Panc1 (cell line): Measurements from ENCODE around the gene GRIN1. TPM values are rescaled to one million over a fixed set of nuclear protein-coding genes. Genes with fewer than 3 reads are reported as not detected.

Source experiments
- ATAC-seq: fragments of 200-7000 bp; cut with Tn5 transposase; 2 replicates; pipeline ENCODE4 v1.9.1; 2020; ENCODE audit warnings: mild to moderate bottlenecking, moderate library complexity
- BruUV-seq: library from RNA; stranded (reverse); fragments of 400-500 nt; replicated peaks from 2 replicates; lab custom pipeline; 2021; lab: Mats Ljungman, UMichigan
- CTCF ChIA-PET: fragments of 300-600 bp; sonication (Branson Sonifier 250); formaldehyde crosslinking; loops from one replicate; lab custom pipeline; 2022; ENCODE audit warnings: antibody characterized with exemption; lab: Charles Lee
- POLR2A ChIA-PET: fragments of 300-600 bp; sonication (Branson Sonifier 250); formaldehyde crosslinking; loops from one replicate; lab custom pipeline; 2022; ENCODE audit warnings: antibody characterized with exemption; lab: Charles Lee
- DNase-seq: peaks from one replicate; pipeline ENCODE4 v3.0.0-alpha.2; 2010; ENCODE audit warnings: low read depth, low spot score
- H3K27ac ChIP-seq: 2 replicates; pipeline ENCODE4 v1.5.1; 2011; ENCODE audit warnings: mild to moderate bottlenecking, low read length, inconsistent platforms
- H3K27me3 ChIP-seq: fragments of 200-500 bp; sonication (Bioruptor generic); 2 replicates; pipeline ENCODE4 v1.6.0; 2014; ENCODE audit warnings: low read length, inconsistent platforms; ENCODE audit not compliant: control insufficient read depth, insufficient read depth
- H3K36me3 ChIP-seq: fragments of 200-500 bp; sonication (Bioruptor generic); 2 replicates; pipeline ENCODE4 v1.5.1; 2014; ENCODE audit warnings: inconsistent platforms, mild to moderate bottlenecking, low read length, moderate library complexity; ENCODE audit not compliant: control insufficient read depth, insufficient read depth
- H3K4me1 ChIP-seq: 2 replicates; pipeline ENCODE4 v1.5.1; 2011; ENCODE audit warnings: inconsistent platforms, mild to moderate bottlenecking, low read length, moderate library complexity; ENCODE audit not compliant: control insufficient read depth, insufficient read depth
- H3K4me3 ChIP-seq, 2 experiments: 2 replicates each; pipeline ENCODE4 v1.5.1; 2011 to 2012; ENCODE audit warnings: low read depth in 2 of 2, low read length in 2 of 2, mild to moderate bottlenecking in 2 of 2, inconsistent platforms in 1 of 2, moderate library complexity in 1 of 2
- H3K9me3 ChIP-seq: fragments of 200-500 bp; sonication (Bioruptor generic); 2 replicates; pipeline ENCODE4 v1.5.1; 2014; ENCODE audit warnings: low read depth, mild to moderate bottlenecking, inconsistent platforms, low read length, moderate library complexity; ENCODE audit not compliant: control insufficient read depth, insufficient read depth
- CTCF ChIP-seq: fragments of 450-650 bp; IDR thresholded peaks from 2 replicates; pipeline ENCODE4 v1.5.1; 2017; ENCODE audit warnings: mild to moderate bottlenecking
- POLR2AphosphoS5 ChIP-seq: IDR thresholded peaks from 2 replicates; pipeline ENCODE4 v1.6.1; 2012; ENCODE audit warnings: mild to moderate bottlenecking, low read depth, low read length, moderate library complexity
- REST ChIP-seq, 2 experiments: IDR thresholded peaks; 2 replicates each; pipeline ENCODE4 v1.6.1; 2011 to 2012; ENCODE audit warnings: low read depth in 2 of 2, control low read depth in 1 of 2, low read length in 1 of 2, mild to moderate bottlenecking in 1 of 2, moderate library complexity in 1 of 2; ENCODE audit not compliant: insufficient read depth in 1 of 2
- SIN3A ChIP-seq: IDR thresholded peaks from 2 replicates; pipeline ENCODE4 v1.6.1; 2012; ENCODE audit warnings: low read depth, mild to moderate bottlenecking, low read length, moderate library complexity, borderline replicate concordance; ENCODE audit not compliant: insufficient read depth
- TCF7L2 ChIP-seq: IDR thresholded peaks from 2 replicates; pipeline ENCODE4 v1.6.1; 2011; ENCODE audit warnings: mild to moderate bottlenecking, low read depth, low read length, inconsistent platforms
- in situ Hi-C: cut with HindIII; loops from 2 replicates; pipeline ENCODE4 v1.10.0; 2016; ENCODE audit warnings: low sequenced_read_pairs, low pct_unique_long_range_greater_than_20kb
- intact Hi-C: fragments of 100-400 bp; cut with micrococcal nuclease; formaldehyde crosslinking; loops from one replicate; pipeline ENCODE4 v1.10.0; 2022; ENCODE audit not compliant: unreplicated experiment
- total RNA-seq: library from RNA; stranded (reverse); gene quantifications from one replicate; pipeline ENCODE4 v1.2.1, GENCODE V29; 2021; ENCODE audit not compliant: unreplicated experiment

The GRIN1 gene
- total RNA-seq, 1 experiment from 2014 or later, result 4.9 TPM

GRCh38 chr9:137129456-137130175, 9.3 kb upstream of the GRIN1 start:
- TF ChIP-seq SIN3A (no peak; the same call in 1 of the 2 replicates), CTCF (no peak), POLR2AphosphoS5 (peak; percentile 84), TCF7L2 (no peak)
- intact Hi-C loops (no loop called here), in situ Hi-C loops (no loop called here)
- Histone ChIP-seq H3K9me3 (no peaks in the 10 kb centered on the region), H3K4me1 (peaks cover 3% of the 10 kb centered on the region; the same call in 1 of the 2 replicates), H3K4me3 (peak overlapping the region; percentile 68 to 75), H3K27me3 (no peaks in the 10 kb centered on the region), H3K36me3 (0 out of 2 replicates have a peak, but pooled peaks cover 3% of the 10 kb centered on the region), H3K27ac (peak overlapping the region; percentile 91)
- ChIA-PET CTCF (interaction anchor here (0.5 to 1.0 kb wide), 3 partner anchors 21 to 100 kb away, joined by 3 to 9 read pairs (median 3); no protein-coding TSS in a partner anchor), POLR2A (interaction anchor here (0.6 to 1.1 kb wide), 4 partner anchors 21 to 117 kb away, joined by 3 to 10 read pairs (median 4); no protein-coding TSS in a partner anchor)
- DNase-seq (peak; percentile 39), ATAC-seq (peak; percentile 97)
- no TSS peak for BruUV-seq

GRCh38 chr9:137130176-137130755, 8.7 kb upstream of the GRIN1 start:
- intact Hi-C loops (no loop called here), in situ Hi-C loops (no loop called here)
- Histone ChIP-seq H3K27ac (peak overlapping the region; percentile 91), H3K4me3 (peak overlapping the region; percentile 68 to 75), H3K27me3 (no peaks in the 10 kb centered on the region), H3K36me3 (0 out of 2 replicates have a peak, but pooled peaks cover 3% of the 10 kb centered on the region), H3K4me1 (peaks cover 3% of the 10 kb centered on the region; the same call in 1 of the 2 replicates), H3K9me3 (no peaks in the 10 kb centered on the region)
- DNase-seq, result no peak
- POLR2A ChIA-PET, result interaction anchor here (0.6 to 1.1 kb wide), 4 partner anchors 10 to 116 kb away, joined by 3 to 10 read pairs (median 4); no protein-coding TSS in a partner anchor
- BruUV-seq, result no TSS peak
- no peak for TF ChIP-seq REST (IDR thresholded peaks at IDR 0.05; ENCODE audit: insufficient read depth in 1 of 2, low read depth in 2 of 2, low read length in 1 of 2)
- TF ChIP-seq SIN3A, result no peak
- peak; percentile 62; the same call in 1 of the 2 replicates for ATAC-seq
- CTCF ChIA-PET, result interaction anchor here (0.5 to 1.0 kb wide), 3 partner anchors 20 to 101 kb away, joined by 3 to 9 read pairs (median 3); no protein-coding TSS in a partner anchor
